ENCODE data around the gene RRAS2. TPM values are rescaled to one million over a fixed set of nuclear protein-coding genes. Genes with fewer than 3 reads are reported as not detected.
"Not testable (repeated sequence)": the region's sequence is repeated elsewhere in the genome, so short reads cannot be mapped to it uniquely, and the experiment has no call there.

RRAS2 gene
- polyA plus RNA-seq, 5 donors = 53.9 to 73.8 (median 61.5) TPM

- no peak for DNase-seq
These were observed 96.6 kb downstream of the RRAS2 start for GRCh38 chr11:14262271-14262846.

DNA sequence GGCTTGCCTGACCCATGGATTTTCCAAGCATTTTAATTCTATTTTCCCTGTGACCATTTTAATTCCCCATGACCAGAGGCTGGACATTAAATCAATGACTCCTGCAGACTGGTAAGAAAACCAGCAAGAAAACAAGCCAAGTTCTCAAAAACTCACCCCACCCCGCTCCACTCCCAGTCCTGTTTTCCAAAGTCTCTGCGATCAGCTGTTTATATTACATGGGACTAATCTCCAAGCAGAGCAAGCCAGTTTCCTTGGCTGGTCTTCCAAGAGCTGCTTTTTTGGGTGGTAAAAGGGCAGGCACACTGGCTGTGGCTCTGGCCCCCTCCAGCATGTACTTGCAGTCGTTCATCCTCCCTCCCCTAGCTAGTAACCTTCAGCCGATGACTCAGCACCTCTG lies 97.9 kb downstream of the RRAS2 start:
- DNase-seq = no peak

DNA sequence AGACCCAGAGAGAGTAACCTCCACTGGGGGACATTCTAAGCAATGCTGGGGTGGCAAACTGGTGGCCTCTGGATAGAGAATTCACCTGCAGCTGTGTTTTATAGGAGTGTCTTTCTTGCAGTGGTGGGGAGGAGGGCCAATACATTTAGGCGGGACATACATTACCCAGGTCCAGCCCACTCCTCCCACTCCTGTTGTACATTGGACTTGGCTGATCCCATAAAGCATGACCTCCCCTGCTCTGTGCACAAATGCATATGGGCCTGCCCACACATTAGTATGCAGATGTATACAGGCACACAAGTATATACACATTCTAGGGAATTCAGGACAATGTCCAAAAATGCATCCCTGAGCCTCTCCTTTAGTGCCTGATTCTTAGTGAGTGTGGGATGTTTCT lies 99.1 kb downstream of the RRAS2 start:
- DNase-seq = no peak

DNA sequence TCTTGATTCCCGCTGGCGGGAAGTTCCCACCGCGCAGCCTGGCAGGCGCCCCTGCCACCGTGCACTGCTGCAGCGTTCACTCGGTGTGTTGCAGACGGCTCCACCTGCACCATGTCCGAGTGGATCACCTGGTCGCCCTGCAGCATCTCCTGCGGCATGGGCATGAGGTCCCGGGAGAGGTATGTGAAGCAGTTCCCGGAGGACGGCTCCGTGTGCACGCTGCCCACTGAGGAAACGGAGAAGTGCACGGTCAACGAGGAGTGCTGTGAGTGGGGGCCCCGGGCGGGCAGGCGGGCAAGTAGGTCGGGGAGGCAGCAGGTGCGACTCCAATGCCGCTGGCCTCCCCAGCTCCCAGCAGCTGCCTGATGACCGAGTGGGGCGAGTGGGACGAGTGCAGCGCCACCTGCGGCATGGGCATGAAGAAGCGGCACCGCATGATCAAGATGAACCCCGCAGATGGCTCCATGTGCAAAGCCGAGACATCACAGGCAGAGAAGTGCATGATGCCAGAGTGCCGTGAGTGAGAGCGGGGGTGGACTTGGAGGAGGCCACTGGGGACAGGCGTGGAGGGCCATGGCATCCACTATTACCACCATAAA lies 99.7 kb downstream of the RRAS2 start:
- no peak for DNase-seq

GRCh38 chr11:14258221-14258935 lies 100.6 kb downstream of the RRAS2 start:
- DNase-seq = no peak

DNA sequence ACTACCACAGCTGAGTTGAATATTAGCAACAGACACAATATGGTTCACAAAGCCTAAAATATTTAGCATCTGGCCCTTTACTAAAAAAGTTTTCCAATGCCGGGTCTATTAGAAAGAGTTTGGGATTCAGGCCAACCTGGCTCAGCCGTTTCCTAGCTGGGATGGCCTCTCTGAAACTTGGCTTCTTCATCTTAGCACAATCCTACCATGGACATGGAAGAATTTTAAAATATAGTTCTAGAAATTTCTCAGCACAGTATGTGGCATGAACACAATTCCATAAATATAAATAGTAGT lies 103.8 kb downstream of the RRAS2 start:
- peak; percentile 58 to 61 for DNase-seq

GRCh38 chr11:14254533-14255237 lies 104.3 kb downstream of the RRAS2 start:
- DNase-seq = no peak

DNA sequence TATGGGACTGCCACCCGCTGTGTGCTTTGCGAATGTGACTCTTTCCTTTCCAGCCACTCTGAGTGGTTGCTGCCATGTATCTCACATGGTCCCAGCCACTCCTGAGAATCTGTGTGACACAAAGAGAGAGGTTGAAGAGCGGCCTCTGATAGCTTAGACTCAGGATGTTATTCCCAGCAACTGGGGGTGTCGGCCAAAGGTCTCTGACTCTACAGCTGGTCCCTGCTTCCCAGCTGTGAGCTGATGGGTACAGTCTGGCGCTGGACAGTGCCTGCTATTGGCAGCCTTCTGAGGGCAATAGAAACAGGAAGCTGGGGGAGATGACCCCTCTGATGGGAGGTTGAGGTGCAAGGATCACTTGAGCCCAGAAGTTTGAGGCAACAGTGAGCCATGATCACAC lies 105.1 kb downstream of the RRAS2 start:
- DNase-seq = peak; percentile 91

DNA sequence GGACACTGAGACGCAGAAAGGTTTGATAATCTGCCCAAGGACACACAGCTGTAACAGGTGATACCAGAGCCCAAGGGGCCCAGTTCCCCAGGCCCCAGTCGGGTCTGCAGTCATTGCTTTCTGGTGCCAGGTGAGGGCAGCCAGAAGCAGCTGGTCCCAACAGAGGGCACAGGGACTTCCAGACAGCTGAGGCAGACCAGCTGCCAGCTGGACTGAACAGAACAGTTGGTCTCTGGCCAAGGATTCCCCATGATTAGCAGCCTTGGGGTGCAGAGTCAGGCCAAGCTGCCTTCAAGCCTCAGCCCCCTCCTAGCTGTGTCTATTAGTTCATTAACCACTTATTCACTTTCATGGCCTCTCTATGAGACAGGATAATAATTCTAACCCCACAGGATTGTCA lies 105.6 kb downstream of the RRAS2 start:
- DNase-seq = peak; percentile 80 to 81

GRCh38 chr11:14252501-14252900 lies 106.5 kb downstream of the RRAS2 start:
- DNase-seq = not testable (repeated sequence)

- DNase-seq = no peak
These were observed 107.2 kb downstream of the RRAS2 start for GRCh38 chr11:14251754-14252153.

DNA sequence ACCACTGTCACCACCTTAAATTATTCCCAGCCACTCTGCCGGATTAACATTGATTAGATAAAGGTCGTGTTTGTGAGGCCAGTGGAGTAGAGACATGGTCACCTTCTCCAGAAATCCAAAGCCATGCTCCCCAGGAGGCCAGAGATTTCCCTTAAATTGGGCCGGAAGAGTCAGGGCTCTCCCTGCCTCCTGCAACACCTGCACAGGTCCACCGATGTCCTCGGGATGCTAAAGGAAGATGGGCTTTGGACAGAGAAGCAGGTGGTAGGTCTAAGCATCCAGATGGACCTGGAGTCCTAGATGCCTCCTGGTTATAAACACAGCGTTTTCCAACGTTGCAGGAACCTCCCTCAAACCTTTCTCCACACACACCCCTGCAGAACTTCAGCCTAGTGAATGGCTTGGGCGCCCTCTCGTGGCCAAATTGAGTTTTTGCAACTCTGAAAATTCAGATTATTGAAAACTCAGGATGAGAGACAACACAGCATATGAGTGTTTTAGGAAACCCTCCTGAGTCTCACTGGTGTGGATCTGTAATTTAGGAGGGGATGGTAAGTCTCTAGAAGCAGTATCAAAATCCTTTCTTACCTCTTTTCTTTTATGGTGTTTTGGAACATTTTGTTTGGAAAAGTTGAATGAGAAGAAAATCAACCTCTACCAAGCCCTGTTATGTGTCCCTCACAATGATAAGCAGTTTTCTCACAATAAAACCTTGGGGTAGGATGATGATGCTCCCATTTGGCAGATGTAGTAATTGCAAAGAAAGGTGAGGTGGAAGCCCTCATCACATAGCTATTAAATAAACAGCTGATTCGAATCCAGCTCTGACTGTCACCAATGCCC lies 109.6 kb downstream of the RRAS2 start:
- DNase-seq = peak; percentile 50 to 61

DNA sequence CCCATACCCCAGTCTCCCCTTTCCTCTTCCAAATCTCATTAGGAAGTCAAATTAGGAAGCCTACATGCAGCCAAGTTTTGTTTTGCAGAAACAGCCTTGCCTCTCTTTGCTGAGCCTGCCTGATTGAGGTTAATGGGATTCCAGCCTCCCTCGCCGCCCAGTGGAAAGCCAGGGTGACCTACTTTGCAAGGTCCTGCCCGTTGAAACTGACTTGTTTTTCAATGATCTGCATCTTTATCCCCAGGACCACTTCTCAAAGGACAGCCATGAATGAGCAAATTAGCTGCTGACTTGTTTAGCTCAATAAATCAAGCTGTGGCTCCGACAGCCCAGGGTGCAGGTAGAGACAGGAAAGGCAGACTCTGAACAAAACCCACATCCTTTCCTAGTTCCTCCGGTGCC lies 110.4 kb downstream of the RRAS2 start:
- DNase-seq = no peak

- no peak for DNase-seq
These were observed 113.5 kb downstream of the RRAS2 start for GRCh38 chr11:14245444-14245843.

DNA sequence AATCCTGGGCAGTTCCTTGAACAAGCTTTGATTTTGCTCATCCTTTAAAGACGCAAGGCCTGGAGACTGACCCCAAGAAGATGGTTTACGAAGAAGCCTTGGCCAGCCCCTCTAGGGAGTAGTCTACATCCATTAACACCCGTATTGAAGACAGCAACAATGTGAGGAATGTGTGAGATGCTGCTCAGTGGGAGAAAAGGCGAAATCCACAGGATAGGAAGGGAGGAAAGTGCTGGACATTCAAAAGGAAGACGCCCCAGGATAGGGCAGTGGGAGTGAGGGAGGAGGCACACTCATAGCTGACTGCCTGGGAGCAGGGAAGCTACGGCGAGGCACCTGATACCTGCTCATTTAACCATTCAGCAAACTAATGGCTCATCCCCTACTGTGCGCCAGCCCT lies 114.1 kb downstream of the RRAS2 start:
- DNase-seq = no peak

DNA sequence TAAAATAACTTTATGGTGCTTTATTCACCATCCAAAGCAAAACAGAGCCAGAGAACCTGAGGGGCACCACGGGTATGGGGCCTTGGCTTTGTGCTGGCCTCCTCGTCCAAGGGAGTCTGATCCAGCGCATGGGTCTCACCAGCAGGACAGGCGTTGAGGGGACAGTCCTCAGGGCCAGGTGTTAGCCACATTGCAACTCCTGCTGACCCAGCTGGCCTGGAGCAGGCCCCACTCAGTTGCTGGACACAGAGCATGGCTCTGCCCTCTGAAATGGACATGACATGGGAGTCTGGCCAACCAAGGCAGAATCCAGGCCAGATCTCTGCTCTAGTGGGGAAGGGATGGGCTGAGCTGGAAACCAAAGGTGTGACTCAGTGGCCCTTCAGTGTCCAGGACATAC lies 116.2 kb downstream of the RRAS2 start:
- no peak for DNase-seq

DNA sequence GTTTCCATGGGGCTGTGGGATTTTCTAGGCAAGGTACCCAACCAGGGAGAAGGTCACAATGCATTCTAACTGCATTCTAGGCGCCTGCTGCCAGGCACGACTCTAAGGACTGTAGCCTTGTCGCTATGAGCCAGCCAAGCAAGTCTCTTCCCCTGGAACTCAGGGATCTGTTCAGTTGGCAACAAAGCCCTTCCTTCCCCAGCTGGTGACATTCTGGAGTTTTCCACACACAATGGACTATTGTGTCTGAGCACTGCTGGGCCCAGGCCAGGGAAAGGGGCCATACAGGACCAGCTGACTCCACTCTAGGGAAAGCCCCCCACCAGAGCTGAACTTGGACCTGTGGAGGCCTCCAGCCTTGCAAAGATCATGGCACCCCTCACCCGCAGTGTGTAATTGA lies 116.8 kb downstream of the RRAS2 start:
- no peak for DNase-seq

GRCh38 chr11:14240951-14241350 lies 118.0 kb downstream of the RRAS2 start:
- DNase-seq = no peak

DNA sequence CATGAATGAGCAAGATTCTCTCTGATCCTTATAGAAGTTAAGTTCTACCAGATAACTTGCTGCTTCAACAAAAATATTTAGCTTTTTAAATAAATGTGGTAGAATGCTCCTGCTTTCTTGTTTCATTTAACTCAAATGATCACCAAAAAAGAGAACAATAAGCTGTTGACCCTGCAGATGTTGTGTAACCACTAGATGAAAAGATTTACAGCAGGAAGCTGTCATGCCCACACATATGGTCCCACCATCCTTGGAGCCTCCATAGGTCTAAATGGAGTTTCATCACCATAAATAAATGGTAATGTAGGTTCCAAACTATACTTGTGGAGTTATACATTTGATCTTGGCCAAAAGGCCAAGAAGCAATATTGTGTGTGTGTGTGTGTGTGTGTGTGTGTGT lies 118.8 kb downstream of the RRAS2 start:
- DNase-seq = no peak

- no peak for DNase-seq
These were observed 121.5 kb downstream of the RRAS2 start for GRCh38 chr11:14237444-14237961.

DNA sequence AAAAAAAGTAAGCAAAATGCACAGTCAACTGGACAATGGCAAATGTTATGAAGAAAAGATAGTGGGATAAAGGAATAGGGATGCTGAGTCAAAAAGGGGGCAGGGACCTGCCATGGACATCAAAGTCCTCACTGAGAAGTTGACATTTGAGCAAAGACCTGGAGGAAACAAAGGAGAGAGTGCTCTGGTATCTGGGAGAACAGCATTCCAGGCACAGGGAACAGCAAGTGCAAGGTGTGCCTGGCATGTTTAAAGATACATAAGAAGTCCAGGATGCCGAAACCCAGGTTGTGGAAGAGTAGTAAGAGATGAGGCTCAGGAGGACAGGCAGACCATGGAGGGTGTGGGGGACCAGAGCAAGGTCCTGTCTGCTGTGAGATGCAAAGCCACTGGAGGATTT lies 123.3 kb downstream of the RRAS2 start:
- DNase-seq = no peak

DNA sequence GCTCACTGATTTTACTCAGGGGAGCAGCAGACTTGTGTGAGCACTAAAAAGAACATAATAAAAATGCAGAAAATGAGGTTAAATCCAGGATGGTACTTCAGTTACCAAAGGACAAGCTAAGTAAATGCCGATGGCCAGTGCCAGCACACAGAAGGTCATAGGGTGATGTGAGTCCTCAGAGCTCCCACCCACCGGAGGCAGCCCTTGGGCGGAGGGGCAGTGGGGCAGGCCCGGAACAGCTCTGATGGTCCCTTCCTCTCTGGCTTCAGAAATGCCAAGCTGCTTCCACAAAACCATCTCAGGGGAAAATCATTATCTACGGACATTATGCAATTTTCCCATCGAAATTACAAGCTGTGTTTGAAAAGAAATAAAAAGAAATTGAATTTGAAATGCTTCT lies 124.5 kb downstream of the RRAS2 start:
- no peak for DNase-seq

All from right lung (tissue), 5 donors.